ENCODE measurements around the gene SUGCT. TPM values are rescaled to one million over a fixed set of nuclear protein-coding genes. Genes with fewer than 3 reads are reported as not detected.

SUGCT gene
- total and polyA plus RNA-seq, 2 of the 8 experiments (the other 6 are each of a cell fraction or from before 2014, with no cell fraction given) = 2.8 to 5.4 TPM

DNA sequence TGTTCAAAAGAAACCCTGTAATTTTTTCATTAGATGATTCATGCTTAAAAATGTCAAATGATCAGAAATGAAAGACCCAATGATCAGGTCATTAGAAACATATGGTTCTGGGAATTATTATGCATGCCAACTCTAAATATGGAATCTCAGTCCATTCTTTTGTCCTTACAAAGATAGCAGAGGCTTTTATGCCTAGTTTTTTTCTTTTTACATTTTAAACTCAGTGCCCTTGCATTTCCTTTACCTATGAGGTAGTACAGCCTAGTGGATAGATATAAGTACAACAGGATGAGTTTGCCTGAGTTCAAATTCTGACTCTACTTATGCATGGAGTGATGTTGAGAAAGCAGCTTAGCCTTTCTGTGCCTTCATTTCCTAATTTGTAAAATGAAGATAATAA lies 392.9 kb downstream of the SUGCT start:
- Histone ChIP-seq H3K56ac (replicated peaks; ENCODE audit: insufficient read length, low read depth, low read length) (no peak overlapping the region), H3K4me1 (replicated peaks in 1 of 4; ENCODE audit: control insufficient read depth in 3 of 4, insufficient read depth in 4 of 4, low read length in 3 of 4) (no peaks in the 10 kb centered on the region), H2BK20ac (ENCODE audit: low read length) (no peak overlapping the region), H3K4me3 (ENCODE audit: extremely low read depth in 1 of 4, insufficient read depth in 2 of 4, low read depth in 3 of 4, low read length in 4 of 4) (no peak overlapping the region), H3K36me3 (ENCODE audit: control insufficient read depth in 2 of 4, insufficient read depth in 4 of 4, low read length in 3 of 4) (no peaks in the 10 kb centered on the region), H3K23me2 (ENCODE audit: low read depth, low read length) (no peaks in the 10 kb centered on the region; the same call in 1 of the 2 replicates), H4K8ac (ENCODE audit: extremely low read depth, insufficient read depth, low read length) (no peak overlapping the region), H4K20me1 (replicated peaks in 1 of 2; ENCODE audit: control insufficient read depth in 1 of 2, insufficient read depth in 2 of 2, low read length in 2 of 2) (no peaks in the 10 kb centered on the region), H2BK15ac (ENCODE audit: low read length) (no peak overlapping the region), H2AK5ac (ENCODE audit: low read depth, low read length) (no peak overlapping the region), H3K4me2 (ENCODE audit: insufficient read depth in 1 of 2, low read depth in 2 of 2, low read length in 2 of 2) (no peak overlapping the region), H3K9ac (replicated peaks in 1 of 4; ENCODE audit: extremely low read depth in 1 of 4, low read depth in 3 of 4, low read length in 3 of 4) (no peak overlapping the region), H2AFZ (ENCODE audit: low read length) (no peak overlapping the region), H3K23ac (ENCODE audit: insufficient read length) (no peak overlapping the region), H3K27ac (ENCODE audit: low read depth, low read length) (no peak overlapping the region), H2BK5ac (ENCODE audit: low read depth, low read length) (no peak overlapping the region), H2BK12ac (ENCODE audit: low read depth, low read length) (no peak overlapping the region), H3K79me1 (ENCODE audit: low read depth, low read length) (no peaks in the 10 kb centered on the region), H4K91ac (replicated peaks; ENCODE audit: insufficient read length, low read length) (no peak overlapping the region), H4K5ac (ENCODE audit: insufficient read length, low read depth, low read length) (no peak overlapping the region), H3K14ac (ENCODE audit: insufficient read length) (no peak overlapping the region), H2BK120ac (replicated peaks; ENCODE audit: low read depth, low read length) (no peak overlapping the region), H3K79me2 (ENCODE audit: control insufficient read depth in 1 of 2, insufficient read depth in 2 of 2, low read length in 2 of 2) (no peaks in the 10 kb centered on the region), H3K18ac (ENCODE audit: extremely low read depth, low read length) (no peak overlapping the region), H3K27me3 (replicated peaks in 1 of 4; ENCODE audit: control insufficient read depth in 3 of 4, extremely low read depth in 1 of 4, insufficient read depth in 3 of 4, low read length in 3 of 4) (no peaks in the 10 kb centered on the region), H3K9me3 (ENCODE audit: insufficient read depth in 2 of 2, low read depth in 1 of 2, low read length in 1 of 2) (no peaks in the 10 kb centered on the region), H3K4ac (replicated peaks; ENCODE audit: insufficient read length, low read depth, low read length) (no peak overlapping the region)
- ChIA-PET POLR2A (ENCODE audit: partially characterized antibody) (interaction anchor here (0.6 kb wide), 1 partner anchor 99 kb away, joined by 3 read pairs; no protein-coding TSS in a partner anchor), CTCF (ENCODE audit: partially characterized antibody) (interaction anchor here (1.3 kb wide), 1 partner anchor 19 kb away, joined by 3 read pairs; no protein-coding TSS in a partner anchor)
- no peak for DNase-seq (ENCODE audit: low read depth in 1 of 2, low spot score in 2 of 2)
- no peak for FAIRE-seq
- TF ChIP-seq SIRT6 (IDR thresholded peaks at IDR 0.05; ENCODE audit: low read length) = no peak
- no peak for TF ChIP-seq SIX5 (IDR thresholded peaks at IDR 0.05; ENCODE audit: low read depth, low read length)
- no peak for TF ChIP-seq BCL11A (IDR thresholded peaks at IDR 0.05; ENCODE audit: low read depth in 2 of 2, low read length in 2 of 2)
- no peak for TF ChIP-seq GTF2F1 (IDR thresholded peaks at IDR 0.05; ENCODE audit: borderline replicate concordance, low read depth, low read length)
- TF ChIP-seq, protein P1, sequence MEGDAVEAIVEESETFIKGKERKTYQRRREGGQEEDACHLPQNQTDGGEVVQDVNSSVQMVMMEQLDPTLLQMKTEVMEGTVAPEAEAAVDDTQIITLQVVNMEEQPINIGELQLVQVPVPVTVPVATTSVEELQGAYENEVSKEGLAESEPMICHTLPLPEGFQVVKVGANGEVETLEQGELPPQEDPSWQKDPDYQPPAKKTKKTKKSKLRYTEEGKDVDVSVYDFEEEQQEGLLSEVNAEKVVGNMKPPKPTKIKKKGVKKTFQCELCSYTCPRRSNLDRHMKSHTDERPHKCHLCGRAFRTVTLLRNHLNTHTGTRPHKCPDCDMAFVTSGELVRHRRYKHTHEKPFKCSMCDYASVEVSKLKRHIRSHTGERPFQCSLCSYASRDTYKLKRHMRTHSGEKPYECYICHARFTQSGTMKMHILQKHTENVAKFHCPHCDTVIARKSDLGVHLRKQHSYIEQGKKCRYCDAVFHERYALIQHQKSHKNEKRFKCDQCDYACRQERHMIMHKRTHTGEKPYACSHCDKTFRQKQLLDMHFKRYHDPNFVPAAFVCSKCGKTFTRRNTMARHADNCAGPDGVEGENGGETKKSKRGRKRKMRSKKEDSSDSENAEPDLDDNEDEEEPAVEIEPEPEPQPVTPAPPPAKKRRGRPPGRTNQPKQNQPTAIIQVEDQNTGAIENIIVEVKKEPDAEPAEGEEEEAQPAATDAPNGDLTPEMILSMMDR (IDR thresholded peaks at IDR 0.05; ENCODE audit: control extremely low read depth in 1 of 3, insufficient read depth in 1 of 3, low read depth in 1 of 3, low read length in 3 of 3) = peak in 1 of 3 experiments; percentile 8; a peak in 1 of 4 replicates
